ENCODE results near the gene CEP95. TPM values are rescaled to one million over a fixed set of nuclear protein-coding genes. Genes with fewer than 3 reads are reported as not detected.

The CEP95 gene
- total and polyA plus RNA-seq, 4 experiments from 2014 or later, result 6.4 to 108 (median 61.8) TPM

DNA sequence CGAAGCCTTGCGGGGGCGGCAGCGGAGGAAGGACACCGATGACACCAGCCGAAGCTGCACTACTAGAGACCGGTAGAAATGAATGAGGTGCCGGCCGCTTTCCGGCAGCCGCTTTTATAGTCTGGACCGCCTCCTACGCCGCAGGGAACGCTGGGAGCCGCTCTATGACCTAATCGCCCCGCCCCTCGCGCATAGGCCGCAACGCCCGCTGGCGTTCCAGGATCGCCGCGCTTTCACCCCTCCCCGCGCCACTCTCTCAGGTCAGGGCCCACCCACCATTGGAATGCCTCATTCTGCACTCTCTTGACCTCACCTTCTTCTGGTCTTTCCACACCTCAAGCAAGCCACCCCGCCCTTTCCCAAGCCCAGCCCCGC is 589 bp upstream of the CEP95 start, which contains the start of gene DDX5:
TSS of gene DDX5 (minus strand) at position 89 of the 375 bp plus-strand sequence. CDS start 170 bp downstream, outside the sequence.
- Histone ChIP-seq H3K27me3 (ENCODE audit: insufficient read depth, low read length) (no peaks in the 10 kb centered on the region), H3K4me3 (ENCODE audit: low read length in 2 of 2) (peak within 1 kb of the TSS; percentile 89 to 97), H3K9me3 (ENCODE audit: control insufficient read depth in 1 of 2, low read length in 2 of 2) (no peaks in the 10 kb centered on the region), H3K4me1 (ENCODE audit: insufficient read depth, low read length) (peaks cover 54% of the 10 kb centered on the region), H3K36me3 (ENCODE audit: insufficient read depth, low read length) (peaks cover 45% of the 10 kb centered on the region), H3K27ac (ENCODE audit: low read depth, low read length) (peak within 1 kb of the TSS; percentile 98)
- intact Hi-C loops (cut with micrococcal nuclease), result loop anchor here (1.0 to 10.0 kb wide), 7 partner anchors 9 to 801 kb away; partner anchors contain the start of genes CCDC47, DDX42, LIMD2 and POLG2
- peak within 1 kb of the TSS; percentile 95 to 100 (median 100) for H3K4me3 Mint-ChIP-seq
- H3K27ac Mint-ChIP-seq, result peak within 1 kb of the TSS; percentile 98 to 100 (median 100)
- H3K36me3 Mint-ChIP-seq, result peaks cover 56 to 77% of the 10 kb centered on the region in 2 donors
- peak; percentile 97 to 98 (median 98) for DNase-seq
- ChIA-PET CTCF (ENCODE audit: partially characterized antibody) (interaction anchor here (0.9 to 6.2 kb wide), 5 partner anchors 8 to 86 kb away, joined by 3 to 62 read pairs (median 14); partner anchors contain the start of gene POLG2), POLR2A (ENCODE audit: partially characterized antibody) (interaction anchor here (0.8 to 7.9 kb wide), 50 partner anchors 10 to 1066 kb away, joined by 3 to 330 read pairs (median 5); partner anchors contain the start of genes CCDC47, DDX42, ERN1 and ICAM2)
- peaks cover 0 to 33% (median 0%) of the 10 kb centered on the region in 8 donors for H3K9me3 Mint-ChIP-seq
- H3K4me1 Mint-ChIP-seq, result peaks cover 45 to 76% (median 61%) of the 10 kb centered on the region in 4 donors
- peaks cover 0 to 4% of the 10 kb centered on the region in 2 donors for H3K27me3 Mint-ChIP-seq

DNA sequence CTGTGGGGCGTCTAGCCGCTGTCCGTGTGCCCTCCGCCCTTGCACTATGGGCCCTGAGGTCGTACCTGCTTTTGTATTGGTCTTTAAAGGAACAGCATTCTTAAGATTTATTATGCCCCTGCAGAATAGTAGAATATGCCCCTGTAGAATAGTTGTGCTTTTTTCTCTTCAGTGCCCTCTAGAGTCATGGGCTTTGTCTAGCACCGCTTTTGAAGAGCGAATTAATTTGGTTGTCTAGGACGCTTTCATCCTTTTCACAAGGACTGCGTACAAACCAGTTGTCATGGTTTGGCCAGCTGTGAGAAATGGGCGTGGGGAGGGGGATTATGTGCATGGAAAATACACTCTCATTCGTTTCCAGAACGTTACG is 621 bp downstream of the CEP95 start:
- peak overlapping the region; percentile 98 to 100 (median 100) for H3K27ac Mint-ChIP-seq
- Histone ChIP-seq H3K4me1 (ENCODE audit: insufficient read depth, low read length) (peaks cover 43% of the 10 kb centered on the region), H3K27ac (ENCODE audit: low read depth, low read length) (peak overlapping the region; percentile 98), H3K9me3 (ENCODE audit: control insufficient read depth in 1 of 2, low read length in 2 of 2) (no peaks in the 10 kb centered on the region), H3K27me3 (ENCODE audit: insufficient read depth, low read length) (no peaks in the 10 kb centered on the region), H3K36me3 (ENCODE audit: insufficient read depth, low read length) (peaks cover 42% of the 10 kb centered on the region), H3K4me3 (ENCODE audit: low read length in 2 of 2) (peak overlapping the region; percentile 89 to 97)
- intact Hi-C loops (cut with micrococcal nuclease), result loop anchor here (1.0 to 10.0 kb wide), 5 partner anchors 15 to 803 kb away; partner anchors contain the start of genes CCDC47, DDX42, LIMD2 and SMARCD2
- ChIA-PET POLR2A (ENCODE audit: partially characterized antibody) (interaction anchor here (0.6 to 7.9 kb wide), 36 partner anchors 9 to 812 kb away, joined by 3 to 330 read pairs (median 7); partner anchors contain the start of genes CCDC47, DDX42, ERN1 and ICAM2), CTCF (ENCODE audit: partially characterized antibody) (interaction anchor here (0.7 to 6.2 kb wide), 9 partner anchors 9 to 229 kb away, joined by 3 to 62 read pairs (median 4); partner anchors contain the start of gene POLG2)
- DNase-seq, result peak; percentile 69 to 78 (median 72)
- H3K4me3 Mint-ChIP-seq, result peak overlapping the region; percentile 95 to 100 (median 100)
- peaks cover 0 to 4% of the 10 kb centered on the region in 2 donors for H3K27me3 Mint-ChIP-seq
- peaks cover 0 to 26% (median 0%) of the 10 kb centered on the region in 8 donors for H3K9me3 Mint-ChIP-seq
- peaks cover 51 to 75% of the 10 kb centered on the region in 2 donors for H3K36me3 Mint-ChIP-seq
- H3K4me1 Mint-ChIP-seq, result peaks cover 37 to 72% (median 50%) of the 10 kb centered on the region in 4 donors

DNA sequence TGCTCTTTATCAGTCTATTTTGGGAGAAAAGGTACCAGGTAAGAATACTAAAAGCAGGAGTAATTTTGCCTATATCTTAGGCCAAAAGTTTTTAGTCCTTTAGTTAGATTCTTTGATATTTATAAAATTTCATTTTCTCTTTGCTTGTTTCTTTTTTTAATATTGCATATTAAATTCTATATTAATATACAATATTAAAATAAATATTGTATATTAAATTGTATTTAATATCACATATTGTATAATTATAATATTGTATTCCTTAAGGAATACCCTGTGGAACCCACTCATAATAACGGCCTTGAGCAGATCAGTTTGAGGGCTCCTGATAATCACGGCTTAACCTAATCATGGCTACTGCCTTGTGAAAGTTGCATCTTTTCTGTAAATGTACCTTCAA is 1.9 kb downstream of the CEP95 start:
- H3K4me3 Mint-ChIP-seq, result peak overlapping the region in 6 of 8 donors; percentile 36 to 69 (median 49)
- peaks cover 0 to 21% (median 0%) of the 10 kb centered on the region in 8 donors for H3K9me3 Mint-ChIP-seq
- Histone ChIP-seq H3K4me1 (ENCODE audit: insufficient read depth, low read length) (peaks cover 30% of the 10 kb centered on the region), H3K27me3 (ENCODE audit: insufficient read depth, low read length) (no peaks in the 10 kb centered on the region), H3K9me3 (ENCODE audit: control insufficient read depth in 1 of 2, low read length in 2 of 2) (no peaks in the 10 kb centered on the region), H3K36me3 (ENCODE audit: insufficient read depth, low read length) (peaks cover 29% of the 10 kb centered on the region), H3K4me3 (ENCODE audit: low read length in 2 of 2) (no peak overlapping the region), H3K27ac (ENCODE audit: low read depth, low read length) (no peak overlapping the region)
- ChIA-PET POLR2A (ENCODE audit: partially characterized antibody) (interaction anchor here (1.5 to 2.2 kb wide), 2 partner anchors 12 to 362 kb away, joined by 3 to 9 read pairs; partner anchors contain the start of gene POLG2), CTCF (ENCODE audit: partially characterized antibody) (interaction anchor here (2.3 kb wide), 1 partner anchor 88 kb away, joined by 23 read pairs; no protein-coding TSS in a partner anchor)
- peaks cover 35 to 61% (median 41%) of the 10 kb centered on the region in 4 donors for H3K4me1 Mint-ChIP-seq
- DNase-seq, result no peak
- peaks cover 0 to 4% of the 10 kb centered on the region in 2 donors for H3K27me3 Mint-ChIP-seq
- peak overlapping the region in 1 of 7 donors; percentile 32 for H3K27ac Mint-ChIP-seq
- peaks cover 47 to 74% of the 10 kb centered on the region in 2 donors for H3K36me3 Mint-ChIP-seq
- intact Hi-C loops (cut with micrococcal nuclease), result loop anchor here (5.0 to 10.0 kb wide), 3 partner anchors 664 to 804 kb away; partner anchors contain the start of genes CCDC47, DDX42, LIMD2 and SMARCD2

DNA sequence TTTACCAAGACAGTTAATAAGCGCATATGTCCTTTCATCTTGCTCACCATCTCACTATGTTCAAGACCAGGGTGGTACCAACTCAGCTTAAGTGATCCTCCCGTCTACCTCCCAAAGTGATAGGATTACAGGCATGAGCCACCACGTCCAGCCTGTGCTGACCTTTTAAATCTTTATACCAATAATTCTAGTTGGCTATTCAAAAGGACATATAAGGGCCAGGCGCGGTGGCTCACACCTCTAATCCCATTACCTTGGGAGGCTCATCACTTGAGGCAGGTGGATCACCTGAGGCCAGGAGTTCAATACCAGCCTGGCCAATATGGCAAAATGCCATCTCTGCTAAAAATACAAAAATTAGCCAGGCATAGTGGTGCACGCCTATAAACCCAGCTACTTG is 2.4 kb downstream of the CEP95 start:
- DNase-seq, result no peak
- Mint-ChIP-seq H3K4me3 (peak overlapping the region in 2 of 8 donors; percentile 57 to 58), H3K9me3 (peaks cover 0 to 21% (median 0%) of the 10 kb centered on the region in 8 donors), H3K27ac (no peak overlapping the region), H3K36me3 (peaks cover 44 to 73% of the 10 kb centered on the region in 2 donors), H3K27me3 (peaks cover 0 to 4% of the 10 kb centered on the region in 2 donors), H3K4me1 (peaks cover 31 to 56% (median 36%) of the 10 kb centered on the region in 4 donors)
- H3K27me3 ChIP-seq (ENCODE audit: insufficient read depth, low read length), result no peaks in the 10 kb centered on the region
- ChIA-PET CTCF (ENCODE audit: partially characterized antibody) (interaction anchor here (1.3 to 2.3 kb wide), 2 partner anchors 14 to 89 kb away, joined by 3 to 23 read pairs; no protein-coding TSS in a partner anchor), POLR2A (ENCODE audit: partially characterized antibody) (interaction anchor here (1.0 to 2.2 kb wide), 3 partner anchors 12 to 363 kb away, joined by 3 to 9 read pairs (median 3); partner anchors contain the start of gene POLG2)
- no peak overlapping the region for H3K27ac ChIP-seq (ENCODE audit: low read depth, low read length)
- intact Hi-C loops (cut with micrococcal nuclease), result loop anchor here (5.0 to 10.0 kb wide), 3 partner anchors 664 to 804 kb away; partner anchors contain the start of genes CCDC47, DDX42, LIMD2 and SMARCD2
- no peak overlapping the region for H3K4me3 ChIP-seq (ENCODE audit: low read length in 2 of 2)
- no peaks in the 10 kb centered on the region for H3K9me3 ChIP-seq (ENCODE audit: control insufficient read depth in 1 of 2, low read length in 2 of 2)
- peaks cover 26% of the 10 kb centered on the region for H3K4me1 ChIP-seq (ENCODE audit: insufficient read depth, low read length)
- H3K36me3 ChIP-seq (ENCODE audit: insufficient read depth, low read length), result peaks cover 25% of the 10 kb centered on the region

DNA sequence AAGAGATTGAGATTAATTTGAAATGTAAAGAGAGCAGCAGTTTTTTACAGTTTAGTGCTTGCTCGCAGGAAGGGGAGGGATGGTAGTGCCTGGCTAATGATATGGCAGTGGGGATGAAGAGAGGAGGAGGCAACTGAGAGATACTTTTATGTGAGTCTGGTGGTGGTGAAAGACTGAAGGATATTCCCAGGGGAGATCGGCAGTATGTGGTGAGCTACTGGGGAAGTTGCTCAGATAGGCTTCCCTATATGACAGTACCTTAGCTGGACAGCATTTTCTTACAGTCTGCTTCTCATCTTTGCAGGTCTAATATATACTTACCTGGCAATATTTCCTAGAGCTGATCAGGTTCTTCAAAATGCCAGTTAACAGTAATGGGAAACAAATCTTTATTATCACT is 8.6 kb downstream of the CEP95 start:
- CTCF ChIA-PET (ENCODE audit: partially characterized antibody), result interaction anchor here (0.8 to 1.7 kb wide), 7 partner anchors 8 to 96 kb away, joined by 3 to 7 read pairs (median 3); partner anchors contain the start of gene POLG2
- intact Hi-C loops (cut with micrococcal nuclease), result no loop called here
- H3K9me3 ChIP-seq (ENCODE audit: control insufficient read depth in 1 of 2, low read length in 2 of 2), result no peaks in the 10 kb centered on the region
- H3K36me3 ChIP-seq (ENCODE audit: insufficient read depth, low read length), result peaks cover 55% of the 10 kb centered on the region
- DNase-seq, result no peak
- H3K4me3 Mint-ChIP-seq, result no peak overlapping the region
- H3K9me3 Mint-ChIP-seq, result no peaks in the 10 kb centered on the region
- H3K27me3 ChIP-seq (ENCODE audit: insufficient read depth, low read length), result no peaks in the 10 kb centered on the region
- H3K4me1 ChIP-seq (ENCODE audit: insufficient read depth, low read length), result no peaks in the 10 kb centered on the region
- H3K4me1 Mint-ChIP-seq, result peaks cover 15 to 25% (median 21%) of the 10 kb centered on the region in 4 donors
- POLR2A ChIA-PET (ENCODE audit: partially characterized antibody), result interaction anchor here (2.3 kb wide), 1 partner anchor 9 kb away, joined by 34 read pairs; the partner anchor contains the start of genes CEP95 and DDX5
- peaks cover 55 to 81% of the 10 kb centered on the region in 2 donors for H3K36me3 Mint-ChIP-seq
- no peak overlapping the region for H3K4me3 ChIP-seq (ENCODE audit: low read length in 2 of 2)
- H3K27me3 Mint-ChIP-seq, result no peaks in the 10 kb centered on the region
- H3K27ac Mint-ChIP-seq, result peak overlapping the region in 2 of 7 donors; percentile 2 to 79
- H3K27ac ChIP-seq (ENCODE audit: low read depth, low read length), result no peak overlapping the region

DNA sequence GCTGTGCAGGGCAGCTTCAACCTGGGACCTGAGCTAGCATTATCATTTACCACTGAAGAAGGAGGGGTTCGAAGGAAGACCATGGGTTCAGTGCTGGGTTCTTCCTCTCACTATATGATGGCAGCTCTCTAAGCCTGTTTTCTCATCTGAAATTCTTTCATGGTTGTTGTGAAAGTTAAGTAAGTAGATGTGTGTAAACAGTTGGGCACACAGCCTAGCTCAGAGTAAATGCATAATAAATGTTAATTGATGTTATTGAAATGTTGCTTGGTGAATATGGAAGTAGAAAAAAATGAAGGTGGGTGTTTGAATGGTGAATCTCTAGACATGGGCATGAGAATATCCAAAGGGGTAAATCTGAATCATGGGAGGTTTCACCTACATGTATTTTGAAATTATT is 9.1 kb downstream of the CEP95 start:
- ChIA-PET CTCF (ENCODE audit: partially characterized antibody) (interaction anchor here (0.8 to 1.7 kb wide), 7 partner anchors 8 to 97 kb away, joined by 3 to 7 read pairs (median 3); partner anchors contain the start of gene POLG2), POLR2A (ENCODE audit: partially characterized antibody) (interaction anchor here (2.3 kb wide), 1 partner anchor 9 kb away, joined by 34 read pairs; the partner anchor contains the start of genes CEP95 and DDX5)
- H3K4me3 ChIP-seq (ENCODE audit: low read length in 2 of 2), result no peak overlapping the region
- H3K27me3 Mint-ChIP-seq, result no peaks in the 10 kb centered on the region
- peaks cover 55% of the 10 kb centered on the region for H3K36me3 ChIP-seq (ENCODE audit: insufficient read depth, low read length)
- intact Hi-C loops (cut with micrococcal nuclease), result no loop called here
- DNase-seq, result no peak
- H3K4me1 ChIP-seq (ENCODE audit: insufficient read depth, low read length), result no peaks in the 10 kb centered on the region
- H3K4me3 Mint-ChIP-seq, result no peak overlapping the region
- H3K9me3 Mint-ChIP-seq, result no peaks in the 10 kb centered on the region
- H3K27ac ChIP-seq (ENCODE audit: low read depth, low read length), result no peak overlapping the region
- H3K4me1 Mint-ChIP-seq, result peaks cover 13 to 25% (median 20%) of the 10 kb centered on the region in 4 donors
- no peak overlapping the region for H3K27ac Mint-ChIP-seq
- H3K9me3 ChIP-seq (ENCODE audit: control insufficient read depth in 1 of 2, low read length in 2 of 2), result no peaks in the 10 kb centered on the region
- no peaks in the 10 kb centered on the region for H3K27me3 ChIP-seq (ENCODE audit: insufficient read depth, low read length)
- peaks cover 51 to 79% of the 10 kb centered on the region in 2 donors for H3K36me3 Mint-ChIP-seq

All from CD4-positive, alpha-beta memory T cell (primary cell).